AG10803 (cell line): ENCODE measurements around the gene ZNF592.

Experiments
- DNase-seq: peaks from one replicate; pipeline ENCODE4 v3.0.0; 2010; ENCODE audit warnings: low read depth
- H3K4me3 ChIP-seq: 2 replicates; pipeline ENCODE4 v1.5.1; 2011; ENCODE audit warnings: mild to moderate bottlenecking, low read length, control low read depth
- TF ChIP-seq, protein P1 (sequence below): conservative IDR thresholded peaks from 2 replicates; pipeline ENCODE4 v1.5.1; 2011; ENCODE audit warnings: mild to moderate bottlenecking, low read length, control low read depth, inconsistent platforms

The ZNF592 gene

DNA sequence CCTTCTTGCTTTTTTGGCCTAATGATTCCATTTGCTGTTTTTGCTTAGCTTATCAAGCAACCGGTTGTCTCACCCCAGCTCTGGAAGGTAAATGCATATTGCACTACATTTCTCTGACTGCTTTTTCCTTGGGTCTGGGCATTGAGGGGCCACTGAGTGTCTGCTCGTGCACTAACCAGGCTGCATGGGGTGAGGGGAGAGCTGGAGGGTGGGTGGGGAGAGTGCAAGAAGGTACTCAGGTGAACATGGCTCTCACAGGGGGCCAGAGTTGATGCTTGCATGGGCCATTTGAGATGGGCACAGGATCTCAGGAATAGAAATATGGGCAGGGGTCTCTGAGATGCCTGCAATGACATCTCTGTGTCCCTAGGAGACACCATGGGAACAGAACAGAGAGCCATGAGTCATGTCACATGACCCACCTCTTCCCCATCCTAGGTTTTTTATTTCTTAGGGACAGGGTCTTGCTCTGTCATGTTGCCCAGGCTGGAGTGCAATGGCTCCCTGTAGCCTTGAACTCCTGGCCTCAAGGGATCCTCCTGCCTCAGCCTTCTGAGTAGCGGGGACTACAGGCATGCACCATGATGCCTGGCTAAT, 75.0 kb downstream of the ZNF592 start:
- no peak overlapping the region for H3K4me3 ChIP-seq
- TF ChIP-seq, protein P1, sequence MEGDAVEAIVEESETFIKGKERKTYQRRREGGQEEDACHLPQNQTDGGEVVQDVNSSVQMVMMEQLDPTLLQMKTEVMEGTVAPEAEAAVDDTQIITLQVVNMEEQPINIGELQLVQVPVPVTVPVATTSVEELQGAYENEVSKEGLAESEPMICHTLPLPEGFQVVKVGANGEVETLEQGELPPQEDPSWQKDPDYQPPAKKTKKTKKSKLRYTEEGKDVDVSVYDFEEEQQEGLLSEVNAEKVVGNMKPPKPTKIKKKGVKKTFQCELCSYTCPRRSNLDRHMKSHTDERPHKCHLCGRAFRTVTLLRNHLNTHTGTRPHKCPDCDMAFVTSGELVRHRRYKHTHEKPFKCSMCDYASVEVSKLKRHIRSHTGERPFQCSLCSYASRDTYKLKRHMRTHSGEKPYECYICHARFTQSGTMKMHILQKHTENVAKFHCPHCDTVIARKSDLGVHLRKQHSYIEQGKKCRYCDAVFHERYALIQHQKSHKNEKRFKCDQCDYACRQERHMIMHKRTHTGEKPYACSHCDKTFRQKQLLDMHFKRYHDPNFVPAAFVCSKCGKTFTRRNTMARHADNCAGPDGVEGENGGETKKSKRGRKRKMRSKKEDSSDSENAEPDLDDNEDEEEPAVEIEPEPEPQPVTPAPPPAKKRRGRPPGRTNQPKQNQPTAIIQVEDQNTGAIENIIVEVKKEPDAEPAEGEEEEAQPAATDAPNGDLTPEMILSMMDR, result no peak
- DNase-seq, result no peak

DNA sequence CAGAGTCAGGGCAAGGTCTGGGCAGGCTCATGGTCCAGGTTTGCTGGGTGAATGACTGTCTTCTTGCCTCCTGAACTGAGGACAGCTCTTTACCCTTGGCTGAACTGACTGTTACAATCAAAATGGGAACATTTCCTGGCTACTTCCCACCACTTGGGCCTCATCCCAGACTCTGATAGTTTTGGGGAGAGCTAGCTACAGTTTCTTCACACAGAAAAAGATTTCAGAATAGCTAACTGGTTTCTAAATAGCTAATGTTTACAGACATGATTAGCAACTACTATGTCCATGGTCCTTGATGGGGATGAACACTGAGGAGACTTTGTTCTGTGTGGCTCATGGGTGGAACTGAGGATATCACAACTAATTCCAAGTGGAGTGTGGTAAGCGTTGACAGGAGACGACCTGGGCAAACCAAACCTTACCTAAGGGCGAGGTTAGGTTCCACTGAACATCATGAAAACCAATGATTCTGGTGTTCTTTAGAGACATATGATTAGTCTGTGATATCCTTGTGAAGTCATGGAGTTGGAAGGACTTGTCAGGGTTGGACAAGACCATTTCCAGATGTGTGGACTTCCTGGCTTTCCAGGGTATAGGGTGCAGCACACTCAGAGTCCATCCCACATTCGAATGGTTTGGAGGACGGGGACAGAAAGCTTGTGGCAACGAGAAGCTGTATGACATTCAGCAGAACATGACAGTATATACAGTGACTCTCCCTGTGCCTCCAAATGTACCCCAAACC, 76.0 kb downstream of the ZNF592 start:
- DNase-seq, result peak; percentile 47
- H3K4me3 ChIP-seq, result no peak overlapping the region
- TF ChIP-seq, protein P1, result no peak

DNA sequence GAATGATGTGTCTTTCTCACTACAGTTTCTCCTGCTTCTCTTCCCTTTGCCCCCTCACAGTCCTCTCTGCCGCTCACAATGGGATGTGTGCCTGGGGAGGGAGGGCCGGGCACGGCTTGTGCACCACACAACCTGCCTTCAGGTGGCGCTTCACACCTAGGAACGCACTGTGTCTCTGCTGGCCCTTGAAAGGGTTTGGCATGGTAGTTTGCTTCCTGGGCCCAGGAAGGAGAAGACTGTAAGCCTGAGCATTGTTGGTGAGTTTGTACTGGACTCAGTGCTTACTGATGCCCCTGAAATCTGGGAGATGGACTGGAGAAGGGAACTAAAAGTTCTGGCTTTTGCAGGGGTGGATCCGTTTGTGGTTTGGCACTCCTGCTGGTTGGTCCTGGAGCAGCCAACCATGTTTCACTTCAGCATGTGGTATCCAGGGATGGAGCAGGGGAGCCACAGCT, 78.0 kb downstream of the ZNF592 start:
- TF ChIP-seq, protein P1, result no peak; the same call in 1 of the 2 replicates
- H3K4me3 ChIP-seq, result no peak overlapping the region
- peak; percentile 26 for DNase-seq

DNA sequence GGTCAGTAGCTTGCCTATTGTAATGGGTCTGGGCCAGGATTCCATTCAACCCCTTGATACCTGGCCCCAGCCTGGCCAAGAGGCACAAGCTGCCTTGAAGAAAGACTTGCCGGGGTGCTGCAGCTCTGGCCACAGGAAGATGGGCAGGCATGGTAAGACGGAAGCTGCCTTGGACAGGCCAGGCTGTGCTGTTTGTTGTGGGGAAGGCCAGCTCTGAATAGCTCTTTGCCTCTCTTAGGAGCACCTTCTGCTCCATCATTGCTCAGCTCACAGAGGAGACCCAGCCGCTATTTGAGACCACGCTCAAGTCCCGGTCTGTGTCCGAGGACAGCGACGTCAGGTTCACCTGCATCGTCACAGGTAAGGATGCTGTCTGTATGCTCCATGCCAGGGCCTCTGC, 78.9 kb downstream of the ZNF592 start:
- TF ChIP-seq, protein P1, result no peak
- H3K4me3 ChIP-seq, result no peak overlapping the region
- DNase-seq, result no peak

DNA sequence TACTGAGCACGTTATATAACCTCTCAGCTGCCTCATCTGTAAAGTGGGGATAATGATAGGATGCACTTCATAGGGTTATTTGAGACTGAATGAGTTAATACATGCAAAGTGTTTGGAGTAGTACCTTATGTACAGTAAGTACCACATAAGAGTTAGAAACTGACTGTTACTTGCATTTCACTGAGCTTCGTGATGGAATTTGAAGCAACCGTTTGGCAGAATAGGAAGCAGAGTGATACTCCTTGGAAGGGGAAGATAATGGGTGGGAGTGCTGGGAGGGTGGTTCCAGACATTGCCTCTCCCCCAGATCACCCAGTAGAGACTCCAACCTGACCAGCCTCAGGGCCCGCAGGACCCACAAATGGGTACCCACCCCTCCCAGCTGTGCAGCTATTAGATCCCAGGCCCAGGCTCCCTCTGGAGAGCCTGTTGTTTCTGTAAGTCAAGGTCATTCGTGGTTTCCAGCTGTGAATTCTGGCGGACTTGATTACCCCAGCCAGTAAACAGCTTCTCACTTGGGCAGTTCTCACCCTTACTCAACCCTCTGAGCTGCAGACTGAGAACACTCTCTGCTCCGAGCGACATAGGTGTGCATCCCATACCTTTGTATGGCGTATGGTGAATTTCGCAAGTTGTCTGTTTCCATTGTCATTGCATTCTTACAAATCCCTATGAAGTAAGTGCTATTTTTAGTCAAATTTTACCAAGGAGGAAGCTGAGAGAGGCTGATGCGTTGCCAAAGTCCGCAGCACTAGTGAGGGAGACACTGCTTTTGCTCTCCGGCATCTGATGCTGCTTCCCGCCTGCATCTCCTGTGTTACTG, 79.9 kb downstream of the ZNF592 start:
- DNase-seq, result no peak
- TF ChIP-seq, protein P1, result no peak
- H3K4me3 ChIP-seq, result no peak overlapping the region

DNA sequence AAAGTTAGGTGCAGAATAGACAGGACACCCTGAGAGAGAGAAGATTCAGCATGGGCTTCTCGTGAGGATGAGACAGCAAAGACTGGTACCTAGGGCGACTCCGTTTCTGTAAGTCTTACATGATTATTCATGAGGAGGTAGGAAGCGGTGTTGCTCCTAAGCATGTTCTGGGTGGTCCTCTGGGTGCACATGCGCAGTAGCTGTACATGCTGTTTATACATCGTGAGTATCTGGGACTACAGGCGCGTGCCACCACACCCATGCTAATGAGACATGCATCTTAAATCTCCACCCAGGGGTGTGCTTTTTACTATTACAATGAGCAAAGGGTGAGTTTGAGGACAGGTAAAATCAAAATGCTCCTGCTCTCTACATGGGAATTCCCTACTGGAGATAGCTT, 81.0 kb downstream of the ZNF592 start:
- TF ChIP-seq, protein P1, result no peak
- DNase-seq, result no peak
- no peak overlapping the region for H3K4me3 ChIP-seq

DNA sequence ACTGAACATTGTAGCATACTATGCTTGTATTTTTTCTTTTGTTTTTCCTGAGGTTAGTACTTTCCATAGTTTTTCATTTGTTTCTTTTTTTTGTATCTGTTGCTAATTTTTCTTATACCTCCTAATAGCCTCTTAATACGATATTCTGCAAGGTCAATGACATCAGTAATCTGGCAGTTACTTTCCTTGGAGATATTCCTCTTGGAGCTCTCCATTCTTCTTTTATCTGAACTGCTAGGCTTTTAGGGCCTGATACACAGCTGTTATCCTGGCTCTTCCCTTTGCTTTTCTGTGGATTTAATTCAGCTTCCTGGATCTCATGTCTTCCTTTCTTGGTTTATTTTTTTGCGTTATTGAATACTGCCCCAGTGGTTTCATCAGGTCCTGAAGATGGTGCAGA, 81.6 kb downstream of the ZNF592 start:
- H3K4me3 ChIP-seq, result no peak overlapping the region
- TF ChIP-seq, protein P1, result no peak
- DNase-seq, result no peak
